Mucosa of descending colon (tissue), 3 donors: Measurements from ENCODE around the gene ACVR2A. TPM values are rescaled to one million over a fixed set of nuclear protein-coding genes. Genes with fewer than 3 reads are reported as not detected.
A peak's percentile ranks its signal among the peaks of the same experiment; 100 is the strongest.

Source experiments
- ATAC-seq: fragments of 200-7000 bp; cut with Tn5 transposase; one replicate; pipeline ENCODE4 v1.9.1; 2020; ENCODE audit warnings: mild to moderate bottlenecking, moderate library complexity
- DNase-seq, 3 donors: peaks; one replicate each; pipeline ENCODE4 v3.0.0-alpha.2; 2020
- H3K36me3 ChIP-seq: fragments of 200-600 bp; one replicate; pipeline ENCODE4 v1.8.0; 2021; ENCODE audit warnings: low read depth, mild to moderate bottlenecking
- H3K4me1 ChIP-seq: fragments of 200-600 bp; one replicate; pipeline ENCODE4 v1.8.0; 2021; ENCODE audit warnings: low read depth, mild to moderate bottlenecking
- H3K4me3 ChIP-seq: fragments of 200-600 bp; one replicate; pipeline ENCODE4 v1.8.0; 2021; ENCODE audit warnings: mild to moderate bottlenecking
- H3K9me3 ChIP-seq: fragments of 200-600 bp; one replicate; pipeline ENCODE4 v1.8.0; 2021; ENCODE audit warnings: mild to moderate bottlenecking
- CTCF ChIP-seq: fragments of 200-600 bp; IDR thresholded peaks from one replicate; pipeline ENCODE4 v1.8.0; 2022; ENCODE audit warnings: antibody characterized with exemption, mild to moderate bottlenecking
- intact Hi-C, 2 donors: fragments of 100-400 bp; cut with DNase I in 1 of 2; cut with micrococcal nuclease in 1 of 2; formaldehyde crosslinking; loops; one replicate each; pipeline versions ENCODE4 v1.11.0 to v1.11.1; 2022; cut with DNase I, micrococcal nuclease
- total RNA-seq, 3 donors: library from RNA; stranded (reverse); fragmentation: NEBNext Ultra II Directional in 2 of 3; extraction: Animal tissue kit (Norgen Biotek cat#: 25700) in 2 of 3; gene quantifications; one replicate each; pipeline versions ENCODE4 v1.2.1 to v1.2.4, GENCODE V29; 2021 to 2023
- donor health status: DM: no; HTN: no; CAD: no; lungs with moderate emphysema.
- donor health status: DM: no; HTN: no; CAD: no.
- donor health status: DM: no; HTN: yes; CAD: no.

ACVR2A gene
- total RNA-seq, 3 donors from 2014 or later, result 19.7 to 33.0 (median 29.0) TPM

- no peaks in the 10 kb centered on the region for H3K36me3 ChIP-seq
- no peak overlapping the region for H3K4me3 ChIP-seq
- no peak for DNase-seq
- no peaks in the 10 kb centered on the region for H3K9me3 ChIP-seq
- intact Hi-C loops, result no loop called here
- TF ChIP-seq CTCF, result no peak
- no peaks in the 10 kb centered on the region for H3K4me1 ChIP-seq
- no peak for ATAC-seq
These were observed 41.3 kb downstream of the ACVR2A start for GRCh38 chr2:147886136-147886535.

GRCh38 chr2:147888680-147889079 is 43.9 kb downstream of the ACVR2A start:
- ATAC-seq, result no peak

GRCh38 chr2:147904051-147904450 is 59.2 kb downstream of the ACVR2A start:
- no peaks in the 10 kb centered on the region for H3K4me1 ChIP-seq
- TF ChIP-seq CTCF, result no peak
- DNase-seq, result no peak
- no peak for ATAC-seq
- H3K9me3 ChIP-seq, result no peaks in the 10 kb centered on the region
- no peaks in the 10 kb centered on the region for H3K36me3 ChIP-seq
- intact Hi-C loops, result no loop called here
- H3K4me3 ChIP-seq, result no peak overlapping the region

More at GRCh38 chr2:147888680-147889079, 43.9 kb downstream of the ACVR2A start:
- Histone ChIP-seq H3K36me3 (no peaks in the 10 kb centered on the region), H3K9me3 (no peaks in the 10 kb centered on the region), H3K4me3 (no peak overlapping the region), H3K4me1 (no peaks in the 10 kb centered on the region)
- DNase-seq, result no peak
- intact Hi-C loops, result no loop called here
- TF ChIP-seq CTCF, result no peak

- no peak for TF ChIP-seq CTCF
- Histone ChIP-seq H3K4me3 (no peak overlapping the region), H3K36me3 (no peaks in the 10 kb centered on the region), H3K9me3 (no peaks in the 10 kb centered on the region), H3K4me1 (peaks cover 3% of the 10 kb centered on the region)
- ATAC-seq, result no peak
- intact Hi-C loops, result no loop called here
- no peak for DNase-seq
These were observed 64.3 kb downstream of the ACVR2A start for GRCh38 chr2:147909178-147909577.

GRCh38 chr2:147910990-147911473 is 66.2 kb downstream of the ACVR2A start:
- Histone ChIP-seq H3K4me1 (peaks cover 3% of the 10 kb centered on the region), H3K4me3 (no peak overlapping the region), H3K36me3 (no peaks in the 10 kb centered on the region), H3K9me3 (no peaks in the 10 kb centered on the region)
- DNase-seq, result peak in 1 of 3 donors; percentile 68
- TF ChIP-seq CTCF, result peak; percentile 53
- intact Hi-C loops, result loop anchor here (10.0 kb wide), 1 partner anchor 986 kb away; no protein-coding TSS in a partner anchor
- ATAC-seq, result peak; percentile 62
